ENCODE data around the gene AGPAT3. TPM values are rescaled to one million over a fixed set of nuclear protein-coding genes. Genes with fewer than 3 reads are reported as not detected.

The AGPAT3 gene
- total RNA-seq, 1 donor from 2014 or later, result 25.8 TPM

DNA sequence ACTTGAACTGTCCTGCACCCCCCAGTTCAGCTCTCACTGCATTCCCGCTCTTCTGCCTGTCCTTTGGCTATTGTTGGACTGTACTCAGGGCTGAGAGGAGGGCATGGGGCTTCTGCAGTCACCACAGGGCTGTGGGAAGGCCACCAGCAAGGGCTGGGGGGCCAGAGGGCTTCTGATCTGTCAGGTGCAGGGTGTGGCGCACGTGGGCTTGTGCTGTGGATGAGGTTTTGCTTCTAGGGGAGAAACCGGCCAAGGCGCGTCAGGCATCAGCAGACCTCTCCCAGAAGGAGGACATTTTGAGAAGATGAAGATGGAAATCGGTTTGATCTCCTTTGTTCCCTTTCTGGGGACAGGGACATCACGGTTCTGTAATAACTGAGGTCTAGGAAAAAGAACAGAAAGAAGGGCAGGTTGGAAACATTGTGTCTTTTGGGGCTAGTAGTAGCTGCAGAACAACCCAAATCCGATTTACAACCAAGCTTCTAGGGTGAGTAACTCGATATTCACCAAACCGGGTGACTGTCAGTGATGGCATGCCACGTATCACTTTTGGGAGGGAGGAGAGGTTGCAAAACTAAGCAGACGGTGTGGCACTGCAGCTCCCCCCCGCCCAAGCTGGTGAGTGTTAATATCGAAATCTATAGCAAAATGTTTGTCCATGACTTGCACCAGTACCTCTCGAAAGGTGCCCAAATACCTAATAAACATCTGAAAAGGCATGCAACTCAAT lies 40.9 kb downstream of the AGPAT3 start:
- DNase-seq (ENCODE audit: low read depth), result no peak

DNA sequence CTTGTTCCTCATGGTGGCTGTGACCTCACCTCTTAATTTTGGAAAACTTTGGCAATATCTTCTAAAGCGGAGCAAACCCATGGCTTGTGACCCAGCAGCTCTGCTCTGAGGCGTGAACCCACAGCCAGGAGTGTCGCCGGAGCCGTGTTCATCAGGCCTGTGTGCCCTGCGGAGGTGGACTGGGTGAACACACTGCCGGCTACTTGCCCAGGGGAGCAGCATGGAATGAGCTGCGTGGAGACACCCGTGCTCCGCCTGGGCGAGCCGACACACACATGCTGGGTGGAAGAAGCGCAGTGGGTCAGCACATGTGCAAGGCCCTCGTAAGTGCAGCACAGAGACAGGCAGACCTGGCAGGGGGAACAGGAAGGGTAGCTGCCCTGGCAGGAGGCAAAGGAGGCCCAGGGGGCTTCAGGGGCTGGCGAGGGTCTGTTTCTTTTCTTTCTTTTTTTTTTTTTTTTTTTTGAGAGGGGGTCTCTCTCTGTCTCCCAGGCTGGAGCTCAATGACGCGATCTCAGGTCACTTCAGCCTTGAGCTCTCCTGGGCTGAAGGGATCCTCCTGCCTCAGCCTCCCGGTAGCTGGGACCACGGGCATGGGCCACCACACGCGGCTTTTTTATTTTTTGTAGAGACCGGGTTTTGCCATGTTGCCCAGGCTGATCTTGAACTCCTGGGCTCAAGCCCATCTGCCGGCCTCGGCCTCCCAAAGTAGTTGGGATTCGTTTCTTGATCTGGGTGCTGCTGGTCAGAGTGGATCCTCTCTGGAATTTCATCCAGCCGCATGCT lies 41.8 kb downstream of the AGPAT3 start:
- DNase-seq (ENCODE audit: low read depth), result no peak

DNA sequence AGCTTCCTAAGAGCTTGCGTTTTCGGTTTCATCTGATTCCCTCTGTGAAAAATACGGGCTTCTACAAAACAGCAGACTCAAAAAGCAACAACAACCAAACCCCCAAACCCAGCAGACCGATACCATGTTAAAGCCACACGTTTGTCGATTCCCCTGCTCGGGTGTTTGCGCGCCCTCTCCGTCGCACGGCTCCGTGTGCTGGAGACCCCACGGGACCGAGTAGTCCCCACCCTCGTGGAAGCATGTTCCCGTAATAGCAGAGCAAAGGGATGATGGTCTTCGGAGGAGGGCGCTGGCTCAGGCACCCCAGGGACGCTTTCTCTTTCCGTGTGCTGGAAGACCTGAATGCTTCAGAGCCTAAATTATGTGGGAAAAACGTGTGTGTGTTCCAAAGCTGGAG lies 42.7 kb downstream of the AGPAT3 start:
- no peak for DNase-seq (ENCODE audit: low read depth)

GRCh38 chr21:43908167-43908566 lies 43.1 kb downstream of the AGPAT3 start:
- no peak for DNase-seq (ENCODE audit: low read depth)

DNA sequence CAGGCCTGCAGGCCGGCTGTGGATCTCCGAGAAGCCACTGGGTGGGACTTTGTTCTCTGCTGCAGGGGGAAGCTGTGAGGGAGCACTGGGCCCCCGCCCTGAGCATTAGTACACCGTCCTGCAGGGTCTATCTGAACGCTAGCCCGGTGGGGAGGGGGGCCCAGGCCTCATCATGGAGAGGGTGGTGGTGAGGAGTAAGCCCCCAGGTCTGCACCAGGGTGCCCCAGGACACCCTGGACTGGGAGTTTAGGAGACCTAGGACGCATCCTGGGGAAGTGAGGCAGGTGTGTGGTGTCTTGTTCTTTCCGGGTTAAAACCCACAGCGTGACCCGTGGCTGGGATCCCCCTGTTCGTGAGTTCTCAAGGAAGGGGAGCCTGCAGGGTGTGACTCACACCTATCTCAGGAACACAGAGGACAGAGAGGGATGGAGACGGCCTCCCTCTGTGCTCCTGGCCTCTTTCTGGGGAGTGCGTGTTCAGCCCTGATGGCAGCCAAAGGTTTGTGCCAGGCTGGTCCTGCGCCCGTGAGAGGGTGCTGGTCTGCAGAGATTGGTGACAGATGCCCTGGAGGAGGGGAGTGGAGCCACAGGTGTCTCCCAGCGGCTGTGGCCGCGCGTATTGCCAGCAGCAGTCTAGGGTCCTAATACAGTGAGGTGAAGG lies 44.8 kb downstream of the AGPAT3 start:
- no peak for DNase-seq (ENCODE audit: low read depth)

- DNase-seq (ENCODE audit: low read depth), result no peak
These were observed 45.4 kb downstream of the AGPAT3 start for GRCh38 chr21:43910460-43910859.

DNA sequence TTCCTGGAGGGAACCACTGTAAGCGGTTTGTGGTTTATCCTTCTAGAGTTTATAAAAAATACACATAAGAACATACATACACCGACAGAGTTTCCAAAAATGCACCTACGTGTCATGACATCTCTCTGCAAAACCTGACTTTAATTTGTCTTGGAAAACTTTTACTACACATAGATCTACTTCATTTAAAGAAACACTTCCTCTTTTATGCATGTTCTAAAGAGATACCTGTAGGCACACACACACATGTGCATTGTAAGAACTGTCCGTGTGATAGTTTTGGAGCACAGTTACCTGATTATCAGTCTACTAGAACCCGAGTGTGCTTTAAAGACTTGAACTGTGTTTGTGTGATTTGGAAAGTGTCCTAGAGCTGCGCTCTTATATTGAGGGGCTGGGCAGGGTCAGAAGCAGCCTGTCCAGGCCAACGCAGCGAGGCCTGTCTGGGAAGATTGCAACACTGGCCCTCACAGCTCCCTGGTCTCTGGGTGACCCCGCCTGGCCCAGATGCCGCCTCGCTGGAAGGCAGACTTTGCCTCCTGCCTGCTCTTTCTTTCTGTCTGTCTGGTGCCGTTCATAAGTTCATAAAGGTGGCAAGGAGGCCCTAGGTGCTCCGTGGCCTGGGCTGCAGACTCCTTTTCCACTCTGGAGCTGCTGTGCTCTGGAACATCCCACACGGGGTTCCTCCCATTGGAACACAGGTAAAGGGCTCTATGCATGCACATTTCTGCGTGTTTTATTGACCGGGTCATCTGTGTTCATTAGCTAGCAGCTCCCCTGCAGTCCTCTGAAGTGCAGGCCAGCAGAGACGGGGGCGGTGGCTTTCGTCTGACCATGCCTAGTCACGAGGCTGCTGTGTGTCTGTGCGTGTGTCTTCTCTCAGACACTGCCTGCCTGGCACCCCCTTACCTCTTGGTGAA lies 46.3 kb downstream of the AGPAT3 start:
- no peak for DNase-seq (ENCODE audit: low read depth)

DNA sequence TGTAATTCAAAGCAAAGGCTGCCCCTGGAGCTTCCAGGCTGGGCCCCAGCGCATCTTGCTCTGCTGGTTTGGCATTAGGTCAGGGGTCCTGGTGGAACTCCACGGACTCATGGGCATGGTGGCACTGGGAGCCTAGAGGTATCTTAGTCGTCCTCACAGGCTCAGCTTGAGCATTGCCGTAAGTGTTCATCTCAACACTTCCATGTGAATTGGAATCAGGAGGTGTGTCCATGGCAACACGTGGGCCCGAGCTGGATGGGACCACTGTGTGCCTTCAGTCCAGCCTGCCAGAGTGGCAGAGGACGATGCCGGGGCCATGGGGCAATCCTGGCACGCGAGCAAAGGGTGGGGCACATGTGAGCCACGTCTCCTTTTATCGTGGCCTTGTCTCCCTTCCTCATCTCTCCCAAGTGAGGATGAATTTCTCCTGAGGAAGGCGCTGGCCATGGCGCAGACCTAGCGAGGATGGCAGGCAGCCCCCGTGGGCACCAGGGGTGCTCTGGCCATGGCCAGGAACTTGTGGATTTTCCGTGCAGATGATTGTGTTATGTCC lies 47.0 kb downstream of the AGPAT3 start:
- DNase-seq (ENCODE audit: low read depth), result no peak

GRCh38 chr21:43912500-43912899 lies 47.5 kb downstream of the AGPAT3 start:
- DNase-seq (ENCODE audit: low read depth), result no peak

DNA sequence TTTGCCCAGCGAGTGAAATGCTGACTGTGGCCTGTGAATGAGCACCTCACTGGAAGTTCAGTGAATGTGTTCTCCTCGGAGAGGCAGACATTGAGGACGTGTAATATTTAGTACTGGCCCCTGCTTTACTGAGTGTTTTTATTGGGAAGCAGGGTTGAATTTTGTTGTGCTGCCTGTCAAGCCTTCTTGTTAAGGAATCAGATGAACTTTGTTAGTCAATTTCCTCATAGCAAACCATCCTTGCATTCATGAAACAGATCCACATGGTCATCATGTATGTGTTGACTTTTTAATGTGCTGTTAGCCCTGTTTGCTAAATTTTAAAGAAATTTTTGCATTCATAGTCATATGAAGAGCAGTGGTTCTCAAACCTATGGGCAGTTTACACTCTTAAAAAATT lies 47.9 kb downstream of the AGPAT3 start:
- no peak for DNase-seq (ENCODE audit: low read depth)

GRCh38 chr21:43913928-43914327 lies 48.9 kb downstream of the AGPAT3 start:
- peak; percentile 38 for DNase-seq (ENCODE audit: low read depth)

DNA sequence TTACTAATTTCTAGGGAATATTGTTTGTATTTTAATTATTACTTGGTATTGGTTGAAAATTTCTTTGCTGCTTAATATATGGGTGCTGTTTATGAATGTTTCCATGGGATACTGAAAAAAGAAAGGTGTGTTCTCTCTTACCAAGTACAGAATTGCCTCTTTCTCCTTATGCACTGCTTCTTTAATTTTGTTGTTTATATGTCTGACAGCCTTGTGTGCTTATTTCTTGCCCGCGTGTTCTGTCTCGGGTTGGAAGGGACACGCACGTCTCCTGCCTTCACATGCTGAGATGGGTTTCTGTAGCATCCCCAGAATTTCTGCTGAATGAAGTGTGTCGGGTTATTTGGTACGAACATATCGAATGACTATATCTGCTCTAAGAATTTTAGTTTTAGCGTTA lies 51.1 kb downstream of the AGPAT3 start:
- no peak for DNase-seq (ENCODE audit: low read depth)

GRCh38 chr21:43916691-43917514 lies 51.9 kb downstream of the AGPAT3 start:
- no peak for DNase-seq (ENCODE audit: low read depth)

DNA sequence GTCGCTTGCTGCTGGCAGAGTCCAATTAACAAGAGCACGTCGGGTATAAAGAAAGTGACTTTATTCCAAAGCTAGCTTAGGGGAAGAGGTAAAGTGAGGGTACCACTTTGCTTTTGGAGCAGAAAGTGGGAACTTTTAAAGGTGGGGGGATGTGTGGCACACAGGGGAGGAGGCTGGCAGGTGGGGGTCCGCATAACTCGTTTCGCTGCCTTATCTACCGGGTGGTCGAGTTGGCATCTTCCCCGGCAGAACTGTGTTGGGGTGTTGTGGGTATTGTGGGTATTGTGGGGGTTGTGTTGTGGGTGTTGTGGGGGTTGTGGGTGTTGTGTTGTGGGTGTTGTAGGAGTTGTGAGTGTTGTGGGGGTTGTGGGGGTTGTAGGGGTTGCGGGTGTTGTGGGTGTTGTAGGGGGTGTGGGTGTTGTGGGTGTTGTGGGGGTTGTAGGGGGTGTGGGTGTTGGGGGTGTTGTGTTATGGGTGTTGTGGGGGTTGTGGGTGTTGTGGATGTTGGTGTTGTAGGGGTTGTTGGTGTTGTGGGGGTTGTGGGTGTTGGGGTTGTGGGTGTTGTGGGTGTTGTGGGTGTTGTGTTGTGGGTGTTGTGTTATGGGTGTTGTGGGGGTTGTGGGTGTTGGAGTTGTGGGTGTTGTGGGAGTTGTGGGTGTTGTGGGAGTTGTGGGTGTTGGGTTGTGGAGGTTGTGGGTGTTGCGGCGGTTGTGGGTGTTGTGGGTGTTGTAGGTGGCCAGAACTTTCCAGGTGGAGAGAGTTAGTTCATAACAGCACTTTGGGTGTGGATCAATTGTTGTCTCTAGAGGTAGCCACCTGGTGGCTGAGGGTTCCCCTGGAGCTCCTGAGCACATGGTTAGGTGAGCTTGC lies 52.7 kb downstream of the AGPAT3 start:
- DNase-seq (ENCODE audit: low read depth), result no peak

DNA sequence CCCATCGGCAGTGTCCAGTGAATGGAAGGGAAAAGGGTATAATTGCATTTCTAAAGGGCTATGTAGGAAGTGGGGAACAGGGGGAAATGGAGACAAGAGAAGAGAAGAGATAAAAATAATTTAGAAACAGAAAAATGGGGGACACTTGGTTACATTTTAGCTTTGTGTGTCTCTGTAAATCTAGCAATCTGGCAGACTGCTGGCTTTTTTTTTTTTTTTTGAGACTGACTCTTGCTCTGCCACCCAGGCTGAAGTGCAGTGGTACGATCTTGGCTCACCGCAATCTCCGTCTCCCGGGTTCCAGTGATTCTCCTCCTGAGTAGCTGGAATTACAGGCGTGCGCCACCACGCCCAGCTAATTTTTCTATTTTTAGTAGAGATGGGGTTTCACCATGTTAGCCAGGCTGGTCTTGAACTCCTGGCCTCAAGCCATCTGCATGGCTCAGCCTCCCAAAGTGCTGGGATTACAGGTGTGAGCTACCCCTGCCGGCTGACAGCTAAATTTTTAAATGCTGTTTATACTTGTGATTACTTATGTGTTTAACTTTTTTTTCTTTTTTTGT lies 53.4 kb downstream of the AGPAT3 start:
- no peak for DNase-seq (ENCODE audit: low read depth)

DNA sequence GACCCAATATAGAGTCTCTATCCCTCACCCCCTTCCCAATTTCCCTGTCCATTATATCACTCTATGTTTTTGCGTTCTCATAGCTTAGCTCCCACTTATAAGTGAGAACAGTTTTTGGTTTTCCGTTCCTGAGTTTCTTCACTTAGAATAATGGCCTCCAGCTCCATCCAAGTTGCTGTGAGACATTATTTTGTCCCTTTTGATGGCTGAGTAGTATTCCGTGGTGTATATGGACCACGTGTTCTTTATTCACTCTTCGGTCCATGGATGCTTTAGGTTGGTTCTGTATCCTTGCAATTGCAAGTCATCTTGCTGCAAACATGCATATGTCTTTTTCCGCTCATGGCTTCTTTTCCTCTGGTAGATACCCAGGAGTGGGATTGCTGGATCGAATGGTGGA lies 54.3 kb downstream of the AGPAT3 start:
- no peak for DNase-seq (ENCODE audit: low read depth)

GRCh38 chr21:43919871-43920801 lies 55.1 kb downstream of the AGPAT3 start:
- no peak for DNase-seq (ENCODE audit: low read depth)

- no peak for DNase-seq (ENCODE audit: low read depth)
These were observed 56.6 kb downstream of the AGPAT3 start for GRCh38 chr21:43921571-43921978.
